ENCODE results near the gene PI4KA. TPM values are rescaled to one million over a fixed set of nuclear protein-coding genes. Genes with fewer than 3 reads are reported as not detected.
A peak's percentile ranks its signal among the peaks of the same experiment; 100 is the strongest.

Gene PI4KA
- total RNA-seq, 2 donors from 2014 or later: 42.5 to 47.2 TPM

GRCh38 chr22:20885557-20886323 lies 27.1 kb upstream of the PI4KA start:
- peak overlapping the region; percentile 11 to 77 (median 68) for H3K27ac ChIP-seq
- 18 to 19% methylated on average over 10 of the region's 10 CpGs for WGBS, 2 donors
- intact Hi-C loops (cut with DNase I): no loop called here
- TF ChIP-seq CTCF (IDR thresholded peaks at IDR 0.05) (peak; percentile 63 to 98 (median 87)), POLR2A (IDR thresholded peaks at IDR 0.05) (peak in 1 of 3 donors; percentile 20)
- peaks cover 7 to 17% of the 10 kb centered on the region in 2 donors for H3K36me3 ChIP-seq (replicated peaks in 1 of 2; ENCODE audit: insufficient read depth in 1 of 2, low read depth in 2 of 2)
- no peaks in the 10 kb centered on the region for H3K27me3 ChIP-seq
- peak; percentile 86 to 90 (median 88) for DNase-seq
- H3K4me1 ChIP-seq: peaks cover 8% of the 10 kb centered on the region
- no peaks in the 10 kb centered on the region for H3K9me3 ChIP-seq
- ATAC-seq: peak; percentile 97
- H3K4me3 ChIP-seq: no peak overlapping the region

GRCh38 chr22:20885017-20885556 lies 26.5 kb upstream of the PI4KA start:
- intact Hi-C loops (cut with DNase I): no loop called here
- Histone ChIP-seq H3K9me3 (no peaks in the 10 kb centered on the region), H3K4me3 (no peak overlapping the region), H3K4me1 (peaks cover 8% of the 10 kb centered on the region), H3K36me3 (replicated peaks in 1 of 2; ENCODE audit: insufficient read depth in 1 of 2, low read depth in 2 of 2) (peaks cover 7 to 17% of the 10 kb centered on the region in 2 donors), H3K27ac (peak overlapping the region in 3 of 4 donors; percentile 65 to 77 (median 70)), H3K27me3 (no peaks in the 10 kb centered on the region)
- no peak for TF ChIP-seq POLR2A (IDR thresholded peaks at IDR 0.05)
- no peak for TF ChIP-seq CTCF (IDR thresholded peaks at IDR 0.05)
- no peak for DNase-seq
- no peak for ATAC-seq
- WGBS, 2 donors: 61 to 71% methylated on average over 8 of the region's 8 CpGs

DNA sequence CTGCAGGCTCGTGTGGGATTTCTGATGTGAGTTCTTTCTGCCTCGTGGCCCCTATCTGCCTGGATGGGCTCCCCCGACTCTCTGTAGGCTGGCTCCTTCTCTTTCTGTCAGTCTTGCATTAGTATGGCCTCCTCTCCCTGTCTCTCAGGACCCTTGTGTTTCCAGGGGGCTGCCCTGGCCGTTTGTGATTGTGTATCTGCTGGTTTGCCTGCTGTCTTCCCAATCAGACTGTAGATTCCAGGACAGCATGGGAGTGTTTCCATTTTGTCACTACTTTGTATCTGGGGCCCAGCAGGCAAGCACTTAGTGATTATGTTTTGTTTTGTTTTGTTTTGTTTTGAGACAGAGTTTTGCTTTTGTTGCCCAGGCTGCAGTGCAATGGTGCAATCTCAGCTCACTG lies 25.8 kb upstream of the PI4KA start:
- no peak for DNase-seq
- intact Hi-C loops (cut with DNase I): no loop called here
- ATAC-seq: no peak
- no peaks in the 10 kb centered on the region for H3K9me3 ChIP-seq
- H3K27me3 ChIP-seq: no peaks in the 10 kb centered on the region
- no peak overlapping the region for H3K4me3 ChIP-seq
- H3K27ac ChIP-seq: no peak overlapping the region
- 79 to 81% methylated on average over 4 of the region's 4 CpGs for WGBS, 2 donors
- TF ChIP-seq POLR2A (IDR thresholded peaks at IDR 0.05) (no peak), CTCF (IDR thresholded peaks at IDR 0.05) (no peak)
- H3K36me3 ChIP-seq (replicated peaks in 1 of 2; ENCODE audit: insufficient read depth in 1 of 2, low read depth in 2 of 2): peaks cover 7 to 17% of the 10 kb centered on the region in 2 donors
- H3K4me1 ChIP-seq: peaks cover 8% of the 10 kb centered on the region

- Histone ChIP-seq H3K27me3 (no peaks in the 10 kb centered on the region), H3K4me1 (peaks cover 8% of the 10 kb centered on the region), H3K27ac (no peak overlapping the region), H3K4me3 (no peak overlapping the region), H3K9me3 (no peaks in the 10 kb centered on the region), H3K36me3 (replicated peaks in 1 of 2; ENCODE audit: insufficient read depth in 1 of 2, low read depth in 2 of 2) (peaks cover 0 to 14% of the 10 kb centered on the region in 2 donors)
- no peak for DNase-seq
- ATAC-seq: no peak
- intact Hi-C loops (cut with DNase I): no loop called here
- 79 to 84% methylated on average over 6 of the region's 6 CpGs for WGBS, 2 donors
- no peak for TF ChIP-seq CTCF (IDR thresholded peaks at IDR 0.05)
- TF ChIP-seq POLR2A (IDR thresholded peaks at IDR 0.05): no peak
Measured at GRCh38 chr22:20882855-20883254, 24.2 kb upstream of the PI4KA start.

All from body of pancreas (tissue), 4 donors.